ENCODE measurements around the gene PHKA1.
"Not testable (repeated sequence)": the region's sequence is repeated elsewhere in the genome, so short reads cannot be mapped to it uniquely, and the experiment has no call there.

The PHKA1 gene

GRCh38 chrX:72604705-72605104, 109.4 kb downstream of the PHKA1 start:
- no peak for DNase-seq (ENCODE audit: low spot score)
- TF ChIP-seq CTCF (IDR thresholded peaks at IDR 0.05; ENCODE audit: extremely low read depth, missing control alignments): no peak

GRCh38 chrX:72604112-72604511, 110.0 kb downstream of the PHKA1 start:
- TF ChIP-seq CTCF (IDR thresholded peaks at IDR 0.05; ENCODE audit: extremely low read depth, missing control alignments): no peak
- DNase-seq (ENCODE audit: low spot score): peak; percentile 2

GRCh38 chrX:72591038-72591437, 123.1 kb downstream of the PHKA1 start:
- DNase-seq (ENCODE audit: low spot score): not testable (repeated sequence)

- no peak for TF ChIP-seq CTCF (IDR thresholded peaks at IDR 0.05; ENCODE audit: extremely low read depth, missing control alignments)
- DNase-seq (ENCODE audit: low spot score): no peak
Observed at GRCh38 chrX:72584163-72584562, 129.9 kb downstream of the PHKA1 start.

- DNase-seq (ENCODE audit: low spot score): no peak
- TF ChIP-seq CTCF (IDR thresholded peaks at IDR 0.05; ENCODE audit: extremely low read depth, missing control alignments): no peak
Observed at GRCh38 chrX:72576141-72576894, 137.8 kb downstream of the PHKA1 start.

- no peak for DNase-seq (ENCODE audit: low spot score)
- no peak for TF ChIP-seq CTCF (IDR thresholded peaks at IDR 0.05; ENCODE audit: extremely low read depth, missing control alignments)
Observed at GRCh38 chrX:72573158-72573511, 141.0 kb downstream of the PHKA1 start.

GRCh38 chrX:72572248-72573157, 141.6 kb downstream of the PHKA1 start, which contains the start of gene HDAC8:
Gene HDAC8 (minus strand): TSS chrX:72572843. CDS start chrX:72572761, 82 bp downstream.
- no peak for TF ChIP-seq CTCF (IDR thresholded peaks at IDR 0.05; ENCODE audit: extremely low read depth, missing control alignments)

More at GRCh38 chrX:72572248-72573157, 141.6 kb downstream of the PHKA1 start, which contains the start of gene HDAC8:
- DNase-seq (ENCODE audit: low spot score): peak; percentile 66

Data from GM20000 (cell line).